ENCODE measurements around the gene NXF1.

Gene NXF1

DNA sequence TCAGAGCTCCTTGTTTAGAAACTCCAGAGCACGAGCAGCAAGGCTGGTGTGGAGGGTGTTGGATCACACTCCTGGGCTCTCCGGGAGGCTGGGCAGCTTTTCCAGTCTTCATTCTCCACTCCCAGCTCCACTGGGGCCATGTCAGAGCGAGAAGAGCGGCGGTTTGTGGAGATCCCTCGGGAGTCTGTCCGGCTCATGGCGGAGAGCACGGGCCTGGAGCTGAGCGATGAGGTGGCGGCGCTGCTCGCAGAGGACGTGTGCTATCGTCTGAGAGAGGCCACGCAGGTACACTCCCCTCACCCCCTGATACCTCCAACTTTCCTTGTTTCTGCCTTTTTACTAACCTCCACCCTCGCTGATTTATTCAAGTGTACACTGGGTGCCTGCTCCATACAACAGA lies 29.6 kb downstream of the NXF1 start:
- no peak for TF ChIP-seq EZH2phosphoT487 (conservative IDR thresholded peaks at IDR 0.05; ENCODE audit: low read length)
- TF ChIP-seq CTCF (IDR thresholded peaks at IDR 0.05; ENCODE audit: insufficient read depth, low read length, poor library complexity, severe bottlenecking): no peak
- H3K9me2 ChIP-seq (replicated peaks; ENCODE audit: insufficient read depth, low read length): no peaks in the 10 kb centered on the region
- peaks cover 23% of the 10 kb centered on the region for H3K79me2 ChIP-seq (ENCODE audit: insufficient read depth, low read length)
- no peak overlapping the region for H3K4me3 ChIP-seq (ENCODE audit: insufficient read depth, low read length, poor library complexity, severe bottlenecking)
- no peaks in the 10 kb centered on the region for H3K9me3 ChIP-seq (ENCODE audit: insufficient read depth, low read length)
- no peak overlapping the region for H3K4me2 ChIP-seq (ENCODE audit: low read depth, low read length, poor library complexity, severe bottlenecking)
- no peak overlapping the region for H3K9ac ChIP-seq (ENCODE audit: low read length)
- no peak overlapping the region for H3K27ac ChIP-seq (ENCODE audit: low read depth, low read length)
- no peaks in the 10 kb centered on the region for H3K36me3 ChIP-seq (ENCODE audit: low read length)
- H3F3A ChIP-seq (ENCODE audit: insufficient read depth): peaks cover 3% of the 10 kb centered on the region
- H3K27me3 ChIP-seq (ENCODE audit: low read length): no peaks in the 10 kb centered on the region
- no peak overlapping the region for H2AFZ ChIP-seq (ENCODE audit: low read depth, low read length, severe bottlenecking)
- no peaks in the 10 kb centered on the region for H4K20me1 ChIP-seq (ENCODE audit: low read depth, low read length)

DNA sequence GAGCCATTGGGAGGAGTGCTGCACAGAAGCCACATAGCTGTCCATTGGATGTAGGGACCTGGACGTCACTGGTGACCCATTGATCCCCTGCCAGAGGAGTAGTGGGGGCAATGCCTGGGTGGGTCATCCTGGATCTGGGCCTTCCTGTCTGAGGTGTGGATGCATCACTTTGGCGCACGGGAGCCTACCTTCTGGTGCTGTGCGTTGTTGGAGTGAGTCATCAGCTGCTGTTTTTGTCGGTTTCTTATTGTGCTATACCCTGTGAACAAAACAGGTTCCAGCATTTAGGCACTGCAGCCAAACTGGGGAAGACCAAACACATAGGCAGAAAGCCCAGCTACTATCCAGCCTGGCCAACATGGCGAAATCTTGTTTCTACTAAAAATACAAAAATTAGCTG lies 30.8 kb downstream of the NXF1 start:
- H4K20me1 ChIP-seq (ENCODE audit: low read depth, low read length): no peaks in the 10 kb centered on the region
- H3K9ac ChIP-seq (ENCODE audit: low read length): no peak overlapping the region
- TF ChIP-seq EZH2phosphoT487 (conservative IDR thresholded peaks at IDR 0.05; ENCODE audit: low read length) (no peak), CTCF (IDR thresholded peaks at IDR 0.05; ENCODE audit: insufficient read depth, low read length, poor library complexity, severe bottlenecking) (no peak)
- H3K9me2 ChIP-seq (replicated peaks; ENCODE audit: insufficient read depth, low read length): no peaks in the 10 kb centered on the region
- H3K9me3 ChIP-seq (ENCODE audit: insufficient read depth, low read length): no peaks in the 10 kb centered on the region
- H2AFZ ChIP-seq (ENCODE audit: low read depth, low read length, severe bottlenecking): no peak overlapping the region
- H3K36me3 ChIP-seq (ENCODE audit: low read length): no peaks in the 10 kb centered on the region
- H3K4me2 ChIP-seq (ENCODE audit: low read depth, low read length, poor library complexity, severe bottlenecking): no peak overlapping the region
- H3K4me3 ChIP-seq (ENCODE audit: insufficient read depth, low read length, poor library complexity, severe bottlenecking): no peak overlapping the region
- H3F3A ChIP-seq (ENCODE audit: insufficient read depth): peaks cover 14% of the 10 kb centered on the region
- H3K27me3 ChIP-seq (ENCODE audit: low read length): no peaks in the 10 kb centered on the region
- peaks cover 23% of the 10 kb centered on the region for H3K79me2 ChIP-seq (ENCODE audit: insufficient read depth, low read length)
- no peak overlapping the region for H3K27ac ChIP-seq (ENCODE audit: low read depth, low read length)

DNA sequence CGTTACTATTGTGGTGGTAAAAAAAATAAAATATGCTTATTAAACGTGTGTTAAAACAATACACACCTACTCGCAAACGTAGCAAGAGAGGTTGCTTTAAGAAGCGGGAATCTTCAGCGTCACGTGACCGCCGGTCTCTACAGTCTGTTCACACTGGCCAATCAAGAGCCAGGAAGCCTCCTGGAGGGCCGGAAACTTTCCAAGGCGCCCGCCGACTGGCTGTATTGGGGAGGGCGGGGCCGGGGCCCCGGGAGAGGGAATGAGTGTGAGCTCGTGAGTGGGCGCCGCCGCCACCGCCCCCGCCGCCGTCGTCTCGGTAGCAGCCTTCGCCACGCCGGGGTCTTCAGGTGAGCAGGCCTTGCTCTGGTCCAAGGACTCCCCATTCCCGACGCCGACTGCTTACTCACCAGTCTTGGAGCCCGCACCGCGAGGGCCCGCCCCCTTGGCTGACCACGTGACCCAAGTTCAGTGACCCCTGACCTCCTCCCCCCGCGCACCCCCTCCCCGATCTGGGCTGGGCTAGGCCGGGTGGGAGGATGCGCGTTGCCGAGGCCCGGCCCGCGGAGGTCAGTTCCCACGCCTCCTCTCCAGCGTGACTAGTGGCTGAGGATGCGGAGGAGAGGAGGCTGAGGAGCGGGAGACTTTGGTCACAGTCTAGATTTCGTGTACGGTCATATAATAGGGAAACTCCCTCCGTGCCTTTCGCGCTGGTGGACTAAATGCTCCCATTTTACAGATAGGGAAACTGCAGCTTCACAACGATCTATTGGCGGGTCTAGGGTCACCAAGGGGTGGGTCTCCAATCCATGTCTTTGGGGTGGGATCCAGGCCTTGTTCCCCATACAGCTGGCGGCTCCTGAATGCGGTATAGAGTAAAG lies 33.9 kb downstream of the NXF1 start, which contains the start of gene TAF6L:
Gene TAF6L (plus strand): TSS at position 253 of the 878 bp plus-strand sequence. CDS start 4,388 bp downstream, outside the sequence.
- H3K9me2 ChIP-seq (replicated peaks; ENCODE audit: insufficient read depth, low read length): no peaks in the 10 kb centered on the region
- peak within 1 kb of the TSS; percentile 52 for H2AFZ ChIP-seq (ENCODE audit: low read depth, low read length, severe bottlenecking)
- no peaks in the 10 kb centered on the region for H3K36me3 ChIP-seq (ENCODE audit: low read length)
- H3K27ac ChIP-seq (ENCODE audit: low read depth, low read length): peak within 1 kb of the TSS; percentile 73
- no peaks in the 10 kb centered on the region for H3K27me3 ChIP-seq (ENCODE audit: low read length)
- H3F3A ChIP-seq (ENCODE audit: insufficient read depth): peaks cover 18% of the 10 kb centered on the region
- peak within 1 kb of the TSS; percentile 65 for H3K4me2 ChIP-seq (ENCODE audit: low read depth, low read length, poor library complexity, severe bottlenecking)
- peaks cover 23% of the 10 kb centered on the region for H3K79me2 ChIP-seq (ENCODE audit: insufficient read depth, low read length)
- H3K9me3 ChIP-seq (ENCODE audit: insufficient read depth, low read length): no peaks in the 10 kb centered on the region
- no peaks in the 10 kb centered on the region for H4K20me1 ChIP-seq (ENCODE audit: low read depth, low read length)
- H3K4me3 ChIP-seq (ENCODE audit: insufficient read depth, low read length, poor library complexity, severe bottlenecking): peak within 1 kb of the TSS; percentile 80
- TF ChIP-seq EZH2phosphoT487 (conservative IDR thresholded peaks at IDR 0.05; ENCODE audit: low read length) (no peak), CTCF (IDR thresholded peaks at IDR 0.05; ENCODE audit: insufficient read depth, low read length, poor library complexity, severe bottlenecking) (no peak)
- peak within 1 kb of the TSS; percentile 75 for H3K9ac ChIP-seq (ENCODE audit: low read length)

Data from SU-DHL-6 (cell line).